ENCODE measurements around the gene SRSF8. TPM values are rescaled to one million over a fixed set of nuclear protein-coding genes. Genes with fewer than 3 reads are reported as not detected.

Gene SRSF8
- total RNA-seq, 1 experiment from 2014 or later, result 25.1 TPM

GRCh38 chr11:95093548-95093947 is 26.8 kb downstream of the SRSF8 start:
- Histone ChIP-seq H4K8ac (replicated peaks; ENCODE audit: insufficient read length, low read depth, low read length) (no peak overlapping the region), H3K79me2 (ENCODE audit: insufficient read depth, low read length) (no peaks in the 10 kb centered on the region), H3K23ac (ENCODE audit: insufficient read length, low read depth, low read length) (no peak overlapping the region), H3T11ph (ENCODE audit: low read length) (no peak overlapping the region), H3K4ac (ENCODE audit: low read depth, low read length) (no peak overlapping the region), H3K18ac (ENCODE audit: insufficient read length, low read depth, low read length) (no peak overlapping the region), H3K27me3 (ENCODE audit: insufficient read depth, low read length) (peaks cover 13% of the 10 kb centered on the region; the same call in 1 of the 2 replicates), H2BK12ac (ENCODE audit: insufficient read length, low read depth, low read length) (no peak overlapping the region), H2BK15ac (ENCODE audit: low read depth, low read length) (no peak overlapping the region), H4K5ac (ENCODE audit: insufficient read length, low read depth, low read length) (no peak overlapping the region), H4K20me1 (ENCODE audit: control insufficient read depth, insufficient read depth, insufficient read length) (no peaks in the 10 kb centered on the region), H3K79me1 (ENCODE audit: insufficient read depth, low read depth, low read length, poor library complexity, severe bottlenecking) (no peaks in the 10 kb centered on the region), H2BK5ac (ENCODE audit: insufficient read length, low read length) (no peak overlapping the region), H2BK20ac (ENCODE audit: low read depth, low read length, poor library complexity, severe bottlenecking) (no peak overlapping the region), H3K27ac (ENCODE audit: insufficient read length, low read depth, low read length) (no peak overlapping the region), H3K56ac (ENCODE audit: insufficient read length, low read depth, low read length) (no peak overlapping the region), H3K4me1 (ENCODE audit: insufficient read depth, low read length) (peaks cover 4% of the 10 kb centered on the region), H3K14ac (ENCODE audit: insufficient read depth, low read length) (no peak overlapping the region), H2BK120ac (ENCODE audit: low read depth, low read length, poor library complexity, severe bottlenecking) (no peak overlapping the region), H2AK5ac (ENCODE audit: insufficient read length, low read length) (no peak overlapping the region), H3K9ac (ENCODE audit: extremely low read depth, insufficient read length, low read length) (no peak overlapping the region), H3K9me3 (ENCODE audit: control insufficient read depth, low read depth, low read length) (no peaks in the 10 kb centered on the region), H4K91ac (ENCODE audit: insufficient read length, low read depth, low read length) (no peak overlapping the region), H2AFZ (ENCODE audit: low read length) (no peak overlapping the region), H3K4me2 (ENCODE audit: insufficient read depth, insufficient read length, low read length) (no peak overlapping the region), H3K23me2 (ENCODE audit: insufficient read length, low read depth, low read length, poor library complexity, severe bottlenecking) (peaks cover 8% of the 10 kb centered on the region)
- H3K36me3 Mint-ChIP-seq (ENCODE audit: insufficient read depth in 1 of 3, low read depth in 3 of 3), result no peaks in the 10 kb centered on the region; a peak in 1 of 7 replicates
- peaks cover 24 to 26% of the 10 kb centered on the region in 2 experiments for H3K4me1 Mint-ChIP-seq
- TF ChIP-seq CTCF (conservative IDR thresholded peaks at IDR 0.05), result no peak
- H3K27ac Mint-ChIP-seq, result no peak overlapping the region
- no peaks in the 10 kb centered on the region for H3K9me3 Mint-ChIP-seq
- no CpG with 5 or more reads among the region's 3 CpGs for WGBS (ENCODE audit: extremely low coverage, insufficient read length, low lambda C conversion rate)
- peaks cover 47% of the 10 kb centered on the region for H3K27me3 Mint-ChIP-seq (ENCODE audit: low read depth)
- DNase-seq, result no peak
- no peak overlapping the region for H3K4me3 Mint-ChIP-seq
